IPS DF 4.7 (cell line): ENCODE results near the gene TLCD1.
"Not testable (repeated sequence)": the region's sequence is repeated elsewhere in the genome, so short reads cannot be mapped to it uniquely, and the experiment has no call there.

Experiments
- DNase-seq: peaks from one replicate; pipeline ENCODE4 v3.0.0-alpha.2; 2013; ENCODE audit warnings: low spot score; ENCODE audit errors: extremely low read depth

TLCD1 gene

DNA sequence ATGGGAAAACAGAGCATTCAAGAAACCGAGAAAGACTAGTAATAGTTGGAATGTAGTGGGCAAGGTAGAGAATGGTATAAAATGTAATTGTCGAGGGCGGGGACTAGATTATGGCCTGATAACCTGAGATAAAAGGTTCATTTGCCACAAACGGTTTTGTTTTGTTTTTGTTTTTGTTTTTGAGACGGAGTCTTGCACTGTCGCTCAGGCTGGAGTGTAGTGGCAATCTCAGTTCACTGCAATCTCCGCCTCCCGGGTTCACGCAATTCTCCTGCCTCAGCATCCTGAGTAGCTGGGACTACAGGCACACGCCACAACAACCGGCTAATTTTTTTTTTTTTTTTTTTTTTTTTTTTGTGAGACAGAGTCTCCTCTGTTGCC is 3.9 kb upstream of the TLCD1 start:
- no peak for DNase-seq

DNA sequence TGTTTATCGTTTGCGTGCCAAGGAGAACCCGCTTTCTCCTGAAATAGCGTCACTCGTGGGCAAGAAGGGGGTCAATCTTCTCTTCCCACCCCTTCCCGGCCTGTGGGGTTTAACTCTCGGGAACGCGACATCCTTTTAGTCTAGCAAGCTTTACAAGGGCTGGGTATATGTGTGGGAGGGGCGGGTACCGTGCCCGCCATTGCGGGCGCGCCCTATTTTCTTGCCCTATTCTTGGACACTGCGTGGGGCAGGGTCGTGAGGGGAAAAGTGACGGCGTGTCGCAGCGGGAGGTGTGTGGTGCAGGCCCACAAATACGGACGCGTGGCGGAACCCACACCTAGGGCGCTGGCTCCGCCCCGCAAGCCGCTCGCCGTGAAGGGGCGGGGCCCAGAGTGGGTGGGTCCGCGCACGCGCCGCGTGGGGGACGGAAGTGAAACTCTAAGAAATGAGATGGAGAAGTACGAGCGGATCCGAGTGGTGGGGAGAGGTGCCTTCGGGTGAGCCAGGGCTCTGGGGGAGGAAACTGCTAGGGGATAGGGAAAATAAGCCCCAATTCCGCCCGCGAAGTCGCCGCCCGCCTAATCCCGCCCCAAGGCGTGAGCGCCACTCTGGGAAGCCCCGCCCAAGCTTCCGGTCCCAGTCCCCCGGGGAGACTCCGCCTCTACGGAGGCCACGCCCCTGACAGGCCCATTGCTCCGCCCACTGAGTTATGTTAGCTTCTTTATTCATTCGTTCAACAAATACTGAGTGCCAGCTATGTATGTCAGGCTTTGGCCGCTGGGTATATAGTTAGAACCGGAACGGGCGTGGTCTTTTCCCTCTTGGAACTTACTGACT is 2.5 kb upstream of the TLCD1 start, which contains the start of gene NEK8:
Gene NEK8 (plus strand): TSS at position 425 of the 837 bp plus-strand sequence. CDS start 26 bp downstream, at position 451.
- no peak for DNase-seq

DNA sequence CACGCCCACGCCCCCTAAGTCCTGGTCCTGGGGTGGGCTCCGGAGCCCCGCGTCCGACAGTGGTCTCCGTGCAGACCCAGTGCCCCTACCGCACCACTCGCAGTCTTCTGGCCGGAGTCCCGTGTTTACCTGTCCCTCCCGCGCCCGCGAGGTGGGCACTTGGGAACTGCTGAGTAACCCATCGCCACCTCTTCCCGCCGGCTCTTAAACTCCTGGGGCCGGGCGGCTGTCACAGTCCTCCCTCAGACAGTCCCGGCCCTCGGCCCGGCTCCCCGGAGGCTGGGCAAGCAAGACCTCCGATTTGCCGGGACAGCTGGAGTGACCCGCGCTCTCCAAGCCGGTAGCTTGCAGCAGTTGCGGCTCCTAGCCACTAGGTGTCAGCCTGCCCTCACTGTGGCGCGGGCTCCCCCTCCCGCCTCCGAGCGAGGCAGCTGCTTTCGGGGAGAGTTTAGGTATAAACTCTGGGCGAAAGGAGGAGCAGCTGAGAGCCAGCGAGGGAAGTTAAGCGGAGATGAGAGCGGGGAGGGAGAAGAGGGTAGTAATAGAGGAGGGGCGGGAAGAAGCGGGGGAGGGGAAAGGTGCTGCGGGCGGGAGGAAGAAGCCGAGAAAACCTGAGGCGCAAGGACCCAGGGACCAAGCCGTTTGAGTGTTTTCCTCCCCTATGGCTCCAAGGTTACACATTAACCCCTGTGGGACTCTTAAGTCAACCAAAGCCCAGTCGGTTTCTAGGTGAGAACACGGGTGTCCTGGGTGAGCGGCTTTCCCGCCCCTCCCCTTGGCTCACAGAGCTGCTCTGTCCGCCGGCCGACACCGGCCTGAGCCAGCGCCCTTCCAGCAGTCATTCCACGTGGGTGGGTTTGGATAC is 826 bp upstream of the TLCD1 start:
- no peak for DNase-seq

DNA sequence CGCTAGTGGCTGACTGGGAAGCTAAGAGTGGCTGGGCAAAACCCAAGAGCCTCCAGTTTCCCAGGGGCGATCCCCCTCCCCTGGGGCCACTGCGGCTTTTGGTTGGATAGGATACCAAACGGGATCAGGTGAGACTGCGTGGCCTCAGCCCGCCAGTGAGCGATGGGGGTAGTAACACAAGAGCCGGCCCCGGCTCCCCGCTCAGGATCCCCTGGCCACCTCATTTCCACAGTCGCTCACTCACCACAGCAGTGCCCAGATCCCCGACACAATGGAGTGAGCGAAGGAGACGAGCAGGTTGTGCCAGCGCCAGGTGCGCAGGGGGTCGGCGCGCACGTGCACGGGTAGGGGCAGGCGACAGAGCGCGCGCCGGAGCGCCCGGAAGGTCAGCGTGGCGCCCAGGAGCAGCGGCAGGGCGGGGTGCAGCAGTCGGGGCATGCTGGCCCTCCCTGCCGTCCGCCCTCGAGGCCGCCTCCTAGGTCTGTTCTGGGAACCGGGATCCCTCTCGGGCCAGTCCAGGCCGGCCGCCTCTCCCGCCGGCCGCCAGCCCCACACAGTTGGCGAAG is 290 bp downstream of the TLCD1 start:
- DNase-seq = no peak

DNA sequence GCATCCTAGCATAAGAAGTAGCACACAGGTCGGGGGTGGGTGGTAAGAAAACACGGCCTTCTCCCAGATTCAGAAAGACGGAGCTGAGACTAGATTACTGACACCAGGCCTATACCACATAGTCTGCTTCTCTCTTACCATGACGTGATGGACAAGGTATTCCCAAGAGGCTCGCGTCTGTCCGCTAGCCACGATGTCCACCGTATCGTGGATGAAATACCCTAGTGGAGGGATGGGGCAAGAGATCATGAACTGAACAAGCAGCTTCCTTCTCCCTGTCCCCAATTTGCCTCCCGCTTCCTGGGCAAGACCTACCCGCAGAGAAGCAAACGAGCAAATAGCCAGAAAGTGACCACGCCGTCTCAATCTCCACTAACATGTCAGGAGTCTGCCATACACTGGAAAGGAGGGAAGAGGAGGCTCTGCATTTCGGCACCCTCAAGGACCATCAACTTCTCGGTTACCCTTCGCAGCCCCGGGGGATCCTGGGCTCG is 820 bp downstream of the TLCD1 start:
- DNase-seq = no peak

DNA sequence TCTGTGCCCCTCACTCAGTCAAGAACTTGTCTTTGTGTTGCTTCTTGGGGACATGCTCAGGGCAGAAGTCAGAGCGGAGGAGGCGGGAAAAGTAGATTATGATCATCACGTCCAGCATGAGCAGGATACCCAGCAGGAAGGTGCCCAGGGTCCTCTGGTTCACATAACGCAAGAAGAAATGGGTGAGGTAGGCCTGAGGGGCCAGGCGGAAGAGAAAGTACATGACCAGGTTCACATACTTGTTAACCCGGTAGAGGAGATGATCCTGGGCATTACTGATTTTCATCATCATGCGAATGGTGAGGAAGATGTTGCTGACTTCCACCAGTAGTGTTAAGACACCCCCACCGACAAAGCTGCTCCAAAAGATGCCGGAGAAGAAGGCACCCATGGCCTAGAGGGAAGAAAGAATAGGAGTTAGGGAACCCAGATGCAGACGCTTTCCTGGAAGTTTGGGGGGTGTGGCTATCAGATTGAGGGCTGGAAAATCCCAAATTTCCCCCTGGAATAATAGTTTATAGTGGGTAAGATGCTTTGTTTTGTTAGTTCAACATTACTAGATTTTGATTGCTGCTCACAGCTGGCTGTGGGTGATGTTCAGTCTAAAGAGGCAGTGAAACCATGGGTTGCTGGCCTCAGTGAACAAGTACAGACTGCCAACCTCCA is 1.4 kb downstream of the TLCD1 start:
- no peak for DNase-seq

DNA sequence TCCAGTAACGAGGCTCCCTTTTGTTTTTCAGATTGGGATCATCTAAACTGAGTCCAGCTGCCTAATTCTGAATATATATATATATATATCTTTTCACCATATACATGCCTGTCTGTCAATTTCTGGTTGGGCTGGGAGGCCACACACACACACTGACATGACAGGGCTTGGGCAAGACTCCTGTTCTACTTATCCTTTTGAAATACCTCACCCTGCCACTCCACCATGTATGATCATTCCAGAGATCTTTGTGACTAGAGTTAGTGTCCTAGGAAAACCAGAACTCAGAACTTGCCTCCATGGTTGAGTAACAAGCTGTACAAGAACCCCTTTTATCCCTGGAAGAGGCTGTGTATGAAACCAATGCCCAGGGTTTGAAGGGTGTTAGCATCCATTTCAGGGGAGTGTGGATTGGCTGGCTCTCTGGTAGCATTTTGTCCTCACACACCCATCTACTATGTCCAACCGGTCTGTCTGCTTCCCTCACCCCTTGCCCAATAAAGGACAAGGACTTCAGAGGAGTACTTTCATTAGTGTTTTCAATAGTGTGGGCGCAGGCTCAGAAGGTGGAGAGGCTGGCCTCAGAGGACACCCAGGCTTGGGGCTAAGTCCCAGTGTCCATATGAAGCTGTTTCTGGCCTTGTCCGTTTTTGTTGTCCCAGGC is 2.1 kb downstream of the TLCD1 start:
- not testable (repeated sequence) for DNase-seq

DNA sequence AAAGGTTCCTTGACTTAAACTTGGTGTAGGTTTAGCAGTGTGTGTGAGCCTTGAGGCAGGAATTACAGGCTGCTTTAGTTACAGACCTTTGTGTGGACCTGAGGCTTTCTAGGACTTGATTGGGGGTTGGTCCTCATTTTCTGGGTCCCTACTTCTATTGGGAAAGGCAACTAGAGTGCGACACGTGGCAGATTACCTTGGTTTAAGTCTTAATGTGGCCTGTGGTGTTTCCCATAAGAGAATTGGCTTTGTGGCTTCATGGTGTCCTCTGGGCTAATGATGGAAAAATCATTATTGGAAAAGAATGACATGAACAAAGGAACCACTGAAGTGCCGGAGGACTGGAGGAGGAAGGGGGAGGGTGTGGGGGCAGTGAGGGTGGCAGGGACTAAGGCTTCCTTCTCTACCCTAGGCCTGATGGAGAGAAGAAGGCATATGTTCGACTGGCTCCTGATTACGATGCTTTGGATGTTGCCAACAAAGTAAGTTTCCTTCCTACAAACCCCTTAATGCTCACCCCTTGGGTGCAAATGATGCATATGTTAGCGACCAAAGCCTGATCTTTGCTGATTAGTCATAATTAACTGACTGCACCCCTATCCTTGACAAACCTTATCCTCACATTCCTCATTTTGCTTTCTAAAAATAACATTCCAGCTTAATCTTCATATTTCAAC is 2.7 kb downstream of the TLCD1 start:
- no peak for DNase-seq

DNA sequence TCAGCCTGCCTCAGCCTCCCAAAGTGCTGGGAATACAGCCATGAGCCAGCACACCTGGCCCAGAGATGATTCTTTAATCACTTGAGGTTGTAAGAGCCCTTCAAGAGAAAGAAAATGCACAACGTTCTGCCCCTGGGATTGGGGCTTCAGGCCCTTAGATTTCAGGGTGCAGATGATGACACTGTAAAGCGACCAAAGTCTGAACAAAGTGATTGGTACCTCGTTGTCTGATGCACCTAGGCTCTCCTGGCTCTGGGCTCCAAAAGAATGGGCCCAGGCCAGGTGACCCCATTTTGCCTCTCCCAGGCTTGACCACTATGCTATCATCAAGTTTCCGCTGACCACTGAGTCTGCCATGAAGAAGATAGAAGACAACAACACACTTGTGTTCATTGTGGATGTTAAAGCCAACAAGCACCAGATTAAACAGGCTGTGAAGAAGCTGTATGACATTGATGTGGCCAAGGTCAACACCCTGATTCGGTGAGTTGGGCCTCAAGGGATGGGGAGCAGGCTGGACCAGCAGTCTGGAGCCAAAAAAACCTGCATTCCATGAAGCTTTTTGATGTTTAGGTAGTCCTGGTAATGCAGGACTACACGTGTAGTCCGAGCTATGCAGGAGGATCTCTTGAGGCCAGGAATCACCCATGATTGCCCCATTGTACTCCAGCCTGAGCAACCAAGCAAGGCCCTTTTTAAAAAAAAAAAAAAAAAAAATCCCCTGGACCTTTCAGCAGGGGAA is 3.4 kb downstream of the TLCD1 start:
- DNase-seq = no peak

DNA sequence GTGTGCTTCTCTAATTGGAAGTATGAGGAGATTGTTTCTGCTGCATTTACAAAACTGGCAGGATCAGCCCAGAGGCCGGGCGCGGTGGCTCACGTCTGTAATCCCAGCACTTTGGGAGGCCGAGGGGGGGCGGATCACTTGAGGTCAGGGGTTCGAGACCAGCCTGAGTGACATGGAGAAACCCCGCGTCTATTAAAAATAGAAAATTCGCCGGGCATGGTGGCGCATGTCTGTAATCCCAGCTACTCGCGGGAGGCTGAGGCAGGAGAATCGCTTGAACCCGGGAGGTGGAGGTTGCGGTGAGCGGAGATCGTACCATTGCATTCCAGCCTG is 5.1 kb downstream of the TLCD1 start:
- DNase-seq = not testable (repeated sequence)

DNA sequence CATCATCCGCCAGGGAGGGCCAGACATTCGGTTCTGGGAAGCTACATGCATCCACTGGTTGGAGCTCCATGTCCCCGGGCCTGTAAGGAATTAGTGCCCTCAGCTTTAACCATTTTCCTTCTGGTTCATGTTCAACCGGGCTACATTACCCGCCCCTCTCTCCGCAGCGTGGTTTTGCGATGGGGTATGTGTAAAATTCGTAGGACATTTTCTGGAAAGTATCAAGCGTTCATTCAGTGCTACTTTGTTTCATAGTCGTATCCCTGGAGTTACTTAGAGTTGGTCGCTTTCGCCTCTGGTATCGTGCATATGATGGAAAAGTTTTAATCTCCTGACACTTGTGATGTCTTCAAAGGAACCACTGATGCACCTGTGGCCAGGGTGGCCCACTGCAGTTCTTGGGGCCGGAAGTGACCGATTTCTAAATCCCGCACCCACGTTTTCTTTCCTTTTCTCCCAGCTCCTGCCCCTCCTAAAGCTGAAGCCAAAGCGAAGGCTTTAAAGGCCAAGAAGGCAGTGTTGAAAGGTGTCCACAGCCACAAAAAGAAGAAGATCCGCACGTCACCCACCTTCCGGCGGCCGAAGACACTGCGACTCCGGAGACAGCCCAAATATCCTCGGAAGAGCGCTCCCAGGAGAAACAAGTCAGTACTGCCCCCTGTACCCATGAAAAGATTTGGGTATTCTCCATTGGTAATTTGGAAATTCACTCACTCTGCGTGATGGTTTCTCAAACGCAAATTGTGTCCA is 5.6 kb downstream of the TLCD1 start:
- DNase-seq = no peak

DNA sequence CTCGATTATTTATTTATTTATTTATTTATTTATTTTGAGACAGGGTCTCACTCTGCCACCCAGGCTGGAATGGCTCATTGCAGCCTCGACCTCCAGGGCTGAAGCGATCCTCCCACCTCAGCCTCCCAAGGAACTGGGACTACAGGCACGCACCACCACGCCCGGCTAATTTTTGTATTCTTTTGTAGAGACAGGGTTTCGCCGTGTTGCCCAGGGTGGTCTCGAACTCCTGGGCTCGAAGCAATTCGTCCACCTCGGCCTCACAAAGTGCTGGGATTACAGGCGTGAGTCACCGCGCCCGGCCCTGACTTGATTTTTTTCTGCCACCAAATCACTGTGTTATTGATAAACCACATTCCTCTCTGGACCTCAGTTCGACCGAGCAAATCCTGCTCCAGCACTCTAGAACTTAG is 7.0 kb downstream of the TLCD1 start:
- no peak for DNase-seq

DNA sequence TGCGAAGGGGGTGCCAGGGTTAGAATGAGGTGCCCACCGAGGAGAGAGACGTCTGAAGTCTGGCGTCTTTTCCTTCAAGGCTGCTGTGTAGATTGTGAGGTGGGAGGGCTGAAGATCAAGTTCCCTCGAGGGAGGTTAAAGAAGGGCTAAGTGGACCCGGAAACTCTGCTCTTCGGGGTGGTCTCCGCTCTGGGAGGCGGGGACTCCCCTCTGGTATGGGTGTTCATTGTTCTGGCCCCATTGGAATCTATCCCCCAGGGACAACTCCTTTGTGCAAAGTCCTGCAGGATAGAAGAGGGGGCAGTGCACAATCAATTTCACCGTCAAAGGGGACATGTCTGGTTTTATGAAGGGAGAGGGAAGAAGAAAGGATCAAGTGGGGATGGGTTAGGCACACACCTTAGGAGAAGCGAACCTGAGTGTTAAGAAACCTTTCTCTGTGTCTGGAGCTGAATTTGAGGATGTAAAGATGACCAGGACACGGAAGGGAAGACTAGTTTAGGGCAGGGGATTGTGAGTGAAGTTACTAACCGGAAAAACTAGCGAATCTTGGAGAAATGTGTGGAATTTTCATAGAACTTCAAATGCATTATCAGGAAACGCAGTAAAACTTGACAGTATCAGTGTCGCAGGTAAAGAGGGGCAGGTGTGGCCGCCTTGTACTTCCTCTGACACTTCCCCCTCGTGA is 7.6 kb downstream of the TLCD1 start:
- no peak for DNase-seq

DNA sequence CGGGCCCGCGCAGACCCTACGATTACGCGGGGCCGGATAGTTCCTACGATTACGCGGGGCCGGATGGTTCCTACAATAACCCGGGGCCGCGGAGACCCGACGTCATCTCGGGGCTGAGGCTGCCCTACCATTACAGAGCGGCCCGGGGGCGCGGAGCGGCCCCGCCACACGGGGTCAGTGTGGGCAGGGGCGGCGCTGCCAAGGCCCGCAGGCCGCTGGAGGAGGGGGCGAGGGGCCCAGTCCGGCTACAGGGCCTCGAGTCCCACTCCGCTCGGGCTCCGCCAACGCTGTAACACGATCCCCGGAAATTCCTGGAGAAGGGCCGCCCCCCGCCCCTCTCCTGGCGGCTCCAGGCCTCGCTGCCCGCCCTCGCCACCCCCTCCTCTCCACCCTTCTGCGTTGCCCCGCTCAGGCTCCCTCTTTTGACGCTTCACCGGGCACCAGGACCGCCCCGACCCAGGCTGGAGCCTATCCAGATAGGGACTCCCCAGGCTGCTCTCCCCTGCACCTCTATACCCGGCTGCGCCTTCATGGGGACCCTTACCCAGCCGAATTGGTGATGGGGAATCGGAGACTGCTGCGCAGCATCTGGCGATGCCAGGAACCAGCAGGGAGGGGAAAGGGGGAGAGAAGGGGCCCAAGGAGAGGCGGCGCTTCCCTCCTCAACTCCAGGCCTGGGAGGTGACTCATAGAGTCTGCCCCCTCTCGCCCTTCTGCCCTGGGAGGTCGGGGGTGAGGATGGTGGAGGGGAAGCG is 8.3 kb downstream of the TLCD1 start, which contains the start of gene RAB34:
Gene RAB34 (minus strand): TSS at position 291 of the 755 bp plus-strand sequence. CDS start 602 bp downstream, outside the sequence.
- no peak for DNase-seq

DNA sequence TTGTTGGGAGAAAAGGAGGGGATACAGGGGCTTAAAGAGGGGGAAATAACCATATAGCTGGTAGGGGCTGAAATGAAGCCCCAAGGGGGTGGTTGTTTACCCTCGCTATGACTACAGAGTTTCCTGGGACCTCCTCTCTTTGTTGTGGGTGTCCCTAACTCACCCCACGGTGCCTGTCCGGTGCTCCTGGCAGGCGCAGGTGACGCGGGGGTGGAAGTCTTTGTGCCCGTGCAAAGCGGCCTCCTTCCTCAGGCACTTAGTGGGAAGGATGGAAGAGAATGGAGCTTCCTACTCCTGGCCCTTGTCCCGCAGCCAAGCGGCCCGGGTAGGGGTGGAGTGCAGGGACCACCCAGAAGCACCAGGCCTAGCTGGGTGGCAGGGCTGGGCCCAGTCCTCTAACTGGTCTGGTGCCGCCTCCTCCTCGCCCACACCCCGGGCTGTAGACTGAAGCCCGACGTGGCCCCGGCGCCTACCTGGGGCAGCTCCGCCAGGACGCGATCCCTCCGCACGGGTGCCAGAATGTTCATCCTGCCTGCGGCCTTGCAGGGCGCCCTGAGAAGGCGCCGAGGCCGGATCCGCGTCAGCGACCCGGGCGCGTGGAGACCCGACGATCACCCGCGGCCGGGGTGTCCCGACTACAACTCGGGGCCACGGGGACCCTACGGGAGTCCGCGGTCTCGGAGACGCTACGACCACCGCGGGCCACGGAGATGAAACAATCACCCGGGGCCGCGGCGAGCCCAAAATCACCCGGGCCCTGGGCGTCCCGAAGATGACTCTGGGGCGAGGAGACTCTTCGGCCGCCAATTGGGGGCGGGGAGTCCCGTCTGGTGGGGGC is 9.1 kb downstream of the TLCD1 start:
- no peak for DNase-seq

DNA sequence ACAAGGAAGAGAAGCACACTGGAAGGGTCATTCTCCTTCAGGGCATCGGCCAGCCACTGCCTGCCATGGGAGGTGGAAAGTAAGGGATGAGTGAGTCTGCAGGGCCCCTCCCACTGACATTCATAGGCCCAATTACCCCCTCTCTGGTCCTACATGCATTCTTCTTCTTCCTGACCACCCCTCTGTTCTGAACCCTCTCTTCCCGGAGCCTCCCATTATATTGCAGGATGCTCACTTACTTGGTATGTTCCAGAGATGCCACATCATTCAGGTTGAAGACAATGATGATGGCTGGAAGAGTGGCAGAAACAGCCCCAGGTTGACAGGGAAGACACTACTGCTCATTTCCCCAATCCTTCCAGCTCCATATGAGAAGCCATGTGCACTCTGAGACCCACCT is 10.8 kb downstream of the TLCD1 start:
- no peak for DNase-seq

DNA sequence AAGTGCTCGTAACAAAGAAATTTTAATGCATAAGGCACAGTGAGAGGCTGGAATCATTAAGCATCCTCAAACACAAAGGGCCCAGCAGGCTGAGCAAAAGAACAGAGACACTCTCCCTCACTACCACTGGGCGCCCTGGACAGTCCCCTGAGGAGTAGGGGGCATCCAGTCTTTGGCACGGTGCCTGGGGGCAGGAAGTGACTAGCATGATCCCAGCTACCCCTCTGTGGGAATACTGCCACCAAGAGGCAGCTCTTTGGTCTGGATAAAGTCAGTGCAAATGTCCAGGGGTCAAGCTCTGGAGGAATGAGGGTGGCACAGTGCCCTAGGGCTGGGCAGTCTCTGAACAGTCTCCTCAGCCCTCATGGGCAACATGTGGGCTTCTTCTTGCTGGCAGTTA is 11.8 kb downstream of the TLCD1 start:
- DNase-seq = no peak
